Measurements from ENCODE around the gene RNF114.

Gene RNF114

GRCh38 chr20:49889001-49889934 lies 46.9 kb upstream of the RNF114 start:
- TF ChIP-seq, protein P1, sequence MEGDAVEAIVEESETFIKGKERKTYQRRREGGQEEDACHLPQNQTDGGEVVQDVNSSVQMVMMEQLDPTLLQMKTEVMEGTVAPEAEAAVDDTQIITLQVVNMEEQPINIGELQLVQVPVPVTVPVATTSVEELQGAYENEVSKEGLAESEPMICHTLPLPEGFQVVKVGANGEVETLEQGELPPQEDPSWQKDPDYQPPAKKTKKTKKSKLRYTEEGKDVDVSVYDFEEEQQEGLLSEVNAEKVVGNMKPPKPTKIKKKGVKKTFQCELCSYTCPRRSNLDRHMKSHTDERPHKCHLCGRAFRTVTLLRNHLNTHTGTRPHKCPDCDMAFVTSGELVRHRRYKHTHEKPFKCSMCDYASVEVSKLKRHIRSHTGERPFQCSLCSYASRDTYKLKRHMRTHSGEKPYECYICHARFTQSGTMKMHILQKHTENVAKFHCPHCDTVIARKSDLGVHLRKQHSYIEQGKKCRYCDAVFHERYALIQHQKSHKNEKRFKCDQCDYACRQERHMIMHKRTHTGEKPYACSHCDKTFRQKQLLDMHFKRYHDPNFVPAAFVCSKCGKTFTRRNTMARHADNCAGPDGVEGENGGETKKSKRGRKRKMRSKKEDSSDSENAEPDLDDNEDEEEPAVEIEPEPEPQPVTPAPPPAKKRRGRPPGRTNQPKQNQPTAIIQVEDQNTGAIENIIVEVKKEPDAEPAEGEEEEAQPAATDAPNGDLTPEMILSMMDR (IDR thresholded peaks at IDR 0.05) = no peak

GRCh38 chr20:49889935-49890333 lies 46.3 kb upstream of the RNF114 start:
- Histone ChIP-seq H3K27me3 (no peaks in the 10 kb centered on the region), H3K36me3 (peaks cover 43% of the 10 kb centered on the region), H3K27ac (peak overlapping the region; percentile 85), H3K9me3 (no peaks in the 10 kb centered on the region), H3K4me1 (ENCODE audit: control insufficient read depth in 1 of 2, insufficient read depth in 1 of 2, low read depth in 1 of 2, low read length in 1 of 2) (peaks cover 63 to 70% of the 10 kb centered on the region in 2 experiments), H3K4me3 (ENCODE audit: low read depth in 1 of 2, low read length in 1 of 2) (peak overlapping the region in 1 of 2 experiments; percentile 36)
- TF ChIP-seq, protein P1 (IDR thresholded peaks at IDR 0.05) = no peak

More at GRCh38 chr20:49889001-49889934, 46.9 kb upstream of the RNF114 start:
- Histone ChIP-seq H3K4me3 (ENCODE audit: low read depth in 1 of 2, low read length in 1 of 2) (peak overlapping the region in 1 of 2 experiments; percentile 36), H3K27me3 (no peaks in the 10 kb centered on the region), H3K27ac (peak overlapping the region; percentile 85), H3K4me1 (ENCODE audit: control insufficient read depth in 1 of 2, insufficient read depth in 1 of 2, low read depth in 1 of 2, low read length in 1 of 2) (peaks cover 60 to 63% of the 10 kb centered on the region in 2 experiments), H3K9me3 (no peaks in the 10 kb centered on the region), H3K36me3 (peaks cover 50% of the 10 kb centered on the region)

GRCh38 chr20:49890471-49891361 lies 45.5 kb upstream of the RNF114 start:
- Histone ChIP-seq H3K4me3 (ENCODE audit: low read depth in 1 of 2, low read length in 1 of 2) (peak overlapping the region in 1 of 2 experiments; percentile 14), H3K4me1 (ENCODE audit: control insufficient read depth in 1 of 2, insufficient read depth in 1 of 2, low read depth in 1 of 2, low read length in 1 of 2) (peaks cover 69 to 77% of the 10 kb centered on the region in 2 experiments), H3K9me3 (no peaks in the 10 kb centered on the region), H3K27ac (peak overlapping the region; percentile 85), H3K36me3 (peaks cover 36% of the 10 kb centered on the region), H3K27me3 (no peaks in the 10 kb centered on the region)
- TF ChIP-seq, protein P1 (IDR thresholded peaks at IDR 0.05) = no peak

DNA sequence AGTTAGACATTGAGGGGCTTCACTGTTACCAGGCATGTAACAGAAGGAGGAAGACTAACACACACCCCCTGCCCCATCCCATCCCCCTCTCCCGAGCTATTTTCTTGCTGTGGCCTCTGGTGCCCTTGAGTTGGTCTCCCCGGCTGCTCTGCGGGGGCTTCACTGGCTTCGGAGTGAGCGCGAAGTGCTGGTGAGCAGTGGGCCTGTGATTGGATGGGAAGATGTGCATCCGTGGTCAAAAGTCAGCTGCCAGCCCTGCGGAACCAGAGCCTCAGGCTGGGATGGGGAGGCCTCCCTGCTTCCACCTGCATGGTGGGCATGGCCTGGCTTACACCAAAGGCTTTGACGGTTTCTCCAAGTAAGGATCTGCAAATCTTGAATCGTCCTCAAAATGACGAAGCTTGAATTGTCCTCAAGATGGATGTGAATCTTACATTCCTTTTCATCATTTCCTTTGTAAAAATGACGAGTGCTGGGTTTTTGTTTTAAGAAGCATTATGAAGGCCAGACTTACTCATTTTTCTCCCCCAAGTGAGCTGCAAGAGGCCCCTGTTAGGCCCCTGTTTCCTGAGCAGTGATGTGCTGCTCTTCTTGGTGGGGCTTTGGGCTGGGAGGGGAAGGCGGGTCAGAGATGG lies 44.6 kb upstream of the RNF114 start:
- peaks cover 77 to 86% of the 10 kb centered on the region in 2 experiments for H3K4me1 ChIP-seq (ENCODE audit: control insufficient read depth in 1 of 2, insufficient read depth in 1 of 2, low read depth in 1 of 2, low read length in 1 of 2)
- no peaks in the 10 kb centered on the region for H3K27me3 ChIP-seq
- peak overlapping the region in 1 of 2 experiments; percentile 14 for H3K4me3 ChIP-seq (ENCODE audit: low read depth in 1 of 2, low read length in 1 of 2)
- peaks cover 27% of the 10 kb centered on the region for H3K36me3 ChIP-seq
- no peaks in the 10 kb centered on the region for H3K9me3 ChIP-seq
- TF ChIP-seq, protein P1 (IDR thresholded peaks at IDR 0.05) = no peak
- peak overlapping the region; percentile 85 for H3K27ac ChIP-seq

DNA sequence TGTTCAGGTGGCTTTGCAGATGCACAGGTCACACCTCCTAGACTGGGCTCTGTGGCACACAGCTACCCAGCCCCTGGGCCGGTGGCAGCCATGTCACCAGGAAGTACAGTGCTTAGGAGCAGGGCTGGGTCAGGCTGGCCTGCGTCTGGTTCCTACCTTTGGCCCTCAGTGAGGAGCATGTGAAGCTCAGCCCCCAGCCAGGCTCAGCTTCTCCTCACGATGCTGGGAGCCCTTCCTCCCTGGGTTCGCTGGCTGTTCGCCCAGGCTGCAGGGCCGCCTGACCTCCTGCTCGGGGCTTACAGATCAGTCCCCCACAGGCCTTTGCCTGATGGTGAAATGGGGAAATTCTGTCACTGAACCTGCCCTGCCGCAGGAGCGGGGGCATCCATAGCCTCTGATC lies 43.9 kb upstream of the RNF114 start:
- peaks cover 20% of the 10 kb centered on the region for H3K36me3 ChIP-seq
- H3K9me3 ChIP-seq = no peaks in the 10 kb centered on the region
- peak overlapping the region; percentile 85 for H3K27ac ChIP-seq
- TF ChIP-seq, protein P1 (IDR thresholded peaks at IDR 0.05) = no peak
- no peaks in the 10 kb centered on the region for H3K27me3 ChIP-seq
- peak overlapping the region in 1 of 2 experiments; percentile 7 for H3K4me3 ChIP-seq (ENCODE audit: low read depth in 1 of 2, low read length in 1 of 2)
- peaks cover 84 to 93% of the 10 kb centered on the region in 2 experiments for H3K4me1 ChIP-seq (ENCODE audit: control insufficient read depth in 1 of 2, insufficient read depth in 1 of 2, low read depth in 1 of 2, low read length in 1 of 2)
